MM.1S (cell line): ENCODE measurements around the gene BAZ1B.

ENCODE experiments used
- EZH2 ChIP-seq: fragments of 300-600 bp; sonication (generic); optimal IDR thresholded peaks from 2 replicates; pipeline ENCODE3; 2017; ENCODE audit warnings: low read depth, mild to moderate bottlenecking, antibody characterized with exemption, low read length, mixed read lengths
- TF ChIP-seq, protein P1 (sequence below): fragments of 300-600 bp; sonication (generic); IDR thresholded peaks from 2 replicates; pipeline ENCODE4 v1.5.1; 2016; ENCODE audit warnings: antibody characterized with exemption, low read length, mixed read lengths

DNA sequence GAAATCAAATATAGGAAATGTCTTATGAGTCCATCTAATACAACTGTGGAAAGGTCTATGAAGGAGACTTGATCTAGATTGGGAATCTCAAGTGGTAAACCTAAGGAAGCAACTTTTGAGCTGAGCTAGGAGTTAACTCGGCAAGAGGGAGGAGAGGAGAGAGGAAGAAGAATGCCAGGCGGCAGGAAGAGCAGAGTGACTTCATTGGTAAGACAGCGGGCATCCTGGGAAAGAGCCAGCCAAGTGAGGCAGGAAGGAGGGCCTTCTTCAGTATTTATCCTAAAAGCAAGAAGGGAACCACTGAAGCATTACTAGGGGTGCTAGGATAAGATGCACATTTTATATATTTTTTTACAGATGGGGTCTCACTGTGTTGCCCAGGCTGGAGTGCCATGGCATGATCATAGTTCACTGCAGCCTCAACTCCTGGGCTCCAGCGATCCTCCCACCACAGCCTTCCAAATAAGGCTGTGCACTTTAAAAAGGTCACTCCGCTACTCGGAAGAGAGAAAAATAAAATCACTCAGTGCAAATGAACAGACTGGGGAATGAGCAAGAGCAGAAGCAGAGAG lies 33.4 kb upstream of the BAZ1B start:
- TF ChIP-seq, protein P1, sequence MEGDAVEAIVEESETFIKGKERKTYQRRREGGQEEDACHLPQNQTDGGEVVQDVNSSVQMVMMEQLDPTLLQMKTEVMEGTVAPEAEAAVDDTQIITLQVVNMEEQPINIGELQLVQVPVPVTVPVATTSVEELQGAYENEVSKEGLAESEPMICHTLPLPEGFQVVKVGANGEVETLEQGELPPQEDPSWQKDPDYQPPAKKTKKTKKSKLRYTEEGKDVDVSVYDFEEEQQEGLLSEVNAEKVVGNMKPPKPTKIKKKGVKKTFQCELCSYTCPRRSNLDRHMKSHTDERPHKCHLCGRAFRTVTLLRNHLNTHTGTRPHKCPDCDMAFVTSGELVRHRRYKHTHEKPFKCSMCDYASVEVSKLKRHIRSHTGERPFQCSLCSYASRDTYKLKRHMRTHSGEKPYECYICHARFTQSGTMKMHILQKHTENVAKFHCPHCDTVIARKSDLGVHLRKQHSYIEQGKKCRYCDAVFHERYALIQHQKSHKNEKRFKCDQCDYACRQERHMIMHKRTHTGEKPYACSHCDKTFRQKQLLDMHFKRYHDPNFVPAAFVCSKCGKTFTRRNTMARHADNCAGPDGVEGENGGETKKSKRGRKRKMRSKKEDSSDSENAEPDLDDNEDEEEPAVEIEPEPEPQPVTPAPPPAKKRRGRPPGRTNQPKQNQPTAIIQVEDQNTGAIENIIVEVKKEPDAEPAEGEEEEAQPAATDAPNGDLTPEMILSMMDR, result no peak
- TF ChIP-seq EZH2, result no peak
